Peyer's patch (tissue), 4 donors: ENCODE results near the gene ACSL6. TPM values are rescaled to one million over a fixed set of nuclear protein-coding genes. Genes with fewer than 3 reads are reported as not detected.

Source experiments
- DNase-seq, 3 donors: peaks; one replicate each; pipeline ENCODE4 v3.0.0-alpha.2; 2017 to 2019
- H3K27ac ChIP-seq, 4 donors: fragments of 200-600 bp; sonication (generic); one replicate each; pipeline ENCODE4 v1.5.1; 2016 to 2019
- H3K27me3 ChIP-seq, 2 donors: fragments of 200-600 bp; sonication (generic); one replicate each; pipeline ENCODE4 v1.5.1; 2019
- H3K36me3 ChIP-seq, 3 donors: fragments of 200-600 bp; sonication (generic); one replicate each; pipeline ENCODE4 v1.5.1; 2016 to 2019
- H3K4me1 ChIP-seq, 4 donors: fragments of 200-600 bp; sonication (generic); one replicate each; pipeline ENCODE4 v1.5.1; 2016 to 2019
- H3K4me3 ChIP-seq, 4 donors: fragments of 200-600 bp; sonication (generic); 1 replicate in 3 of 4; 2 replicates in 1 of 4; pipeline ENCODE4 v1.5.1; 2016 to 2019; ENCODE audit warnings: mild to moderate bottlenecking in 1 of 4
- H3K9me3 ChIP-seq, 4 donors: fragments of 200-600 bp; sonication (generic); one replicate each; pipeline ENCODE4 v1.5.1; 2016 to 2019; ENCODE audit warnings: mild to moderate bottlenecking in 1 of 4
- POLR2A ChIP-seq, 2 donors: fragments of 450-650 bp; IDR thresholded peaks; one replicate each; pipeline ENCODE4 v1.5.1; 2017; ENCODE audit warnings: antibody characterized with exemption in 2 of 2, mild to moderate bottlenecking in 2 of 2, moderate library complexity in 2 of 2
- total RNA-seq, 4 donors: library from RNA; depleted of rRNA; stranded (reverse); fragments of >200 nt; gene quantifications; one replicate each; pipeline ENCODE4 v1.1.0, GENCODE V29; 2016
- TF ChIP-seq, protein P1 (sequence below), 6 experiments: fragments of 450-650 bp in 4 of 6; fragments of 200-600 bp in 2 of 6; sonication (generic) in 1 of 6; IDR thresholded peaks; one replicate each; pipeline ENCODE4 v1.5.1; 2017 to 2019; ENCODE audit warnings: antibody characterized with exemption in 6 of 6, mild to moderate bottlenecking in 3 of 6, moderate library complexity in 1 of 6

ACSL6 gene
- total RNA-seq, 4 donors from 2014 or later, result 1.1 to 12.4 (median 7.4) TPM; not detected in 1

DNA sequence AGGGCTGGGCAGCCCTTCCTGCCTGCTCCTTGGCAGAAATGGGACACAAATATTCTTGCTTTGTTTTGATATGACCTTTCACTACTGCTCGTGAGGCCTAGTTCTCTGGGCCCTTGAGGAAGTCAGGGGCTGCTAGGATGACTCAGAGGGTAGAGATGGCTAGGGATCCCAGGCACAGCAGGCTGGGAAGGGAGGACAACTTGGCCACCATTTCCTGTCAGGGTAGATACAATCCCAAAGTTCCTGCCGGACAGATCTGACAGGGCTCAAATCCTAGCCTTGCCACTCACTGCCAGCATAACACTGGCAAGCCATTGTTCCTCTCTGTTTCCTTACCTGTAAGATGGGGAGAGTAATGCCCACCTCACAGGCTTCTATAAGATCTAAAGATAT lies 34.2 kb downstream of the ACSL6 start:
- peaks cover 0 to 11% (median 0%) of the 10 kb centered on the region in 4 donors for H3K4me1 ChIP-seq
- no peak for DNase-seq

DNA sequence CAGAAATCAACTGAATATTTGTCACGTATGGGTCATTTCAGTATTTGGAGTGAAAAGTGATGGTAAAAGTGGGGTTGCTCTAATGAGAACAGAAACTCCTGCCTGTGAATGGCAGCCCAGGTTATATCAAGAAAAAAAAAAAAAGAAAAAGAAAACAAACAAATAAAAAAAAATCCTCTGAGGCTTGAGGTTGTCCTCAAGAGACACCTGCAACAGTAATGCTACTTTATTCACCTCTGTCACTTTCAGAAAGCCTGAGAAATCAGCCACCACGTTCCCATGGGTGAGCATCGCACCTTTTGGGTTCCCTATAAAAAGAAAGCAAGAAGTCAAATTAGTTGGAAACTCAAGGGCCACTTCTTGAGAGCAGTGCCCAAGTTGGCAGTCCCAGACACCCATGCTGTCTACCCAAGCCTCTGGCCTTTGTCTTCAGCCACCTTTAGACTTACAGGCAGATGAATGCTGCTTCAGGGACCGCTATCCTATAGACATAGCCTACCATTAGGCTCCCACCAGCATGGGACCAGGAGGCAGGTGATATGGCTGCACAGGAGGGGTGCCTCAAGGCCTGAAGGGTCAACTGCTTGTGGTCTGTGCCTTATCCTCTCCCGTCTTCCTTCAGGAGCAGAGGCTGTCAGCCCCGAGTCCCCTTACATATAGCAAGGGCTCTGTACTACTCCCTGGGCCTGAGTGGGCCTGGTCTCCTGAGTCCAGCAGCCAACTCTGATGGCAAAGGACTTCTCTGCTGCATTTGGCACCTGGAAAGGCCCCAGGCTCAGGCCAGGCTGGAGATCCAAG lies 34.8 kb downstream of the ACSL6 start:
- Histone ChIP-seq H3K27me3 (no peaks in the 10 kb centered on the region), H3K4me1 (peaks cover 0 to 11% (median 0%) of the 10 kb centered on the region in 4 donors), H3K27ac (peak overlapping the region in 1 of 4 donors; percentile 4), H3K9me3 (no peaks in the 10 kb centered on the region), H3K36me3 (no peaks in the 10 kb centered on the region), H3K4me3 (no peak overlapping the region)
- no peak for DNase-seq
- no peak for TF ChIP-seq POLR2A (IDR thresholded peaks at IDR 0.05)
- TF ChIP-seq, protein P1, sequence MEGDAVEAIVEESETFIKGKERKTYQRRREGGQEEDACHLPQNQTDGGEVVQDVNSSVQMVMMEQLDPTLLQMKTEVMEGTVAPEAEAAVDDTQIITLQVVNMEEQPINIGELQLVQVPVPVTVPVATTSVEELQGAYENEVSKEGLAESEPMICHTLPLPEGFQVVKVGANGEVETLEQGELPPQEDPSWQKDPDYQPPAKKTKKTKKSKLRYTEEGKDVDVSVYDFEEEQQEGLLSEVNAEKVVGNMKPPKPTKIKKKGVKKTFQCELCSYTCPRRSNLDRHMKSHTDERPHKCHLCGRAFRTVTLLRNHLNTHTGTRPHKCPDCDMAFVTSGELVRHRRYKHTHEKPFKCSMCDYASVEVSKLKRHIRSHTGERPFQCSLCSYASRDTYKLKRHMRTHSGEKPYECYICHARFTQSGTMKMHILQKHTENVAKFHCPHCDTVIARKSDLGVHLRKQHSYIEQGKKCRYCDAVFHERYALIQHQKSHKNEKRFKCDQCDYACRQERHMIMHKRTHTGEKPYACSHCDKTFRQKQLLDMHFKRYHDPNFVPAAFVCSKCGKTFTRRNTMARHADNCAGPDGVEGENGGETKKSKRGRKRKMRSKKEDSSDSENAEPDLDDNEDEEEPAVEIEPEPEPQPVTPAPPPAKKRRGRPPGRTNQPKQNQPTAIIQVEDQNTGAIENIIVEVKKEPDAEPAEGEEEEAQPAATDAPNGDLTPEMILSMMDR (IDR thresholded peaks at IDR 0.05), result no peak

More for the DNA sequence above, 34.2 kb downstream of the ACSL6 start:
- H3K4me3 ChIP-seq, result no peak overlapping the region
- H3K27ac ChIP-seq, result peak overlapping the region in 1 of 4 donors; percentile 4
- H3K9me3 ChIP-seq, result no peaks in the 10 kb centered on the region
- H3K27me3 ChIP-seq, result no peaks in the 10 kb centered on the region
- TF ChIP-seq, protein P1 (IDR thresholded peaks at IDR 0.05), result no peak
- TF ChIP-seq POLR2A (IDR thresholded peaks at IDR 0.05), result no peak
- H3K36me3 ChIP-seq, result no peaks in the 10 kb centered on the region

DNA sequence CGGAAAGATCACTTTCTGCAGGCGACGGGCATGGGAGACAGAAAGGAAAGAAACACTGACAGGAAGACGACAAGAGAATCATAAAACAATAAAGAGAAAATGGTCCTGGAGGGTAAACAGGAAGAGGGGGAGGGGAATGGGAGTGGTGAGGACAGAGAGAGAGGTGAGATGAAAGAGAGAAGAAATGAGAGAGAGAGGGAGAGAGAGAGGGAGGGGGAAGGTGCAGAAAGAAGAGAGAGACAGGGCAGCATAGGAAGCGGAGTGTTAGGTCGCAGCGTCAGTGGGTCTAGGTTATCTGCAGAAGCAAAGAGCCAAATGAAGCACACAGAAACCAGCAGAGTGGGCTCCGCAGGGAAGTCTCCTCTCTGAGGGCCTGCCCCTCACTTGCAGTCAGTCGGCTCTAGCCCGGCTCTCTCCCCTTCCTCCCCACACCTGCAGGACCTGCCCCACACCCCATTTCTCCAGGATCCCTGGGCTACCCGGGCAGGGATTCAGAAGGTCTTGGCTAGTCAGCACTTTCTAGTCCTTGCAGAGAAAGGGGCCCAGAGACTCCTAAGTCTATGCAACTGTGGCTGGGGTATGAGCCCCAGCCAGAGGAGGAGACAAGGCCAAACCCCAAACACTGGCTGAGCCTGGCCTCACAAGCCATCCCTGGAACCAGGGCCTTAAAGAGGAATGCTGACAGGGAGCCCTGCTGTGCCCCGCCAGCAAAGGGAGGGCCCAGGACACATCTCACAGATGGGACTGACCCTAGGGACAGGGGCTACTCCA lies 36.3 kb downstream of the ACSL6 start:
- TF ChIP-seq, protein P1 (IDR thresholded peaks at IDR 0.05), result no peak
- TF ChIP-seq POLR2A (IDR thresholded peaks at IDR 0.05), result no peak
- H3K4me3 ChIP-seq, result peak overlapping the region in 3 of 4 donors; percentile 8 to 22 (median 8)
- peaks cover 0 to 11% (median 0%) of the 10 kb centered on the region in 4 donors for H3K4me1 ChIP-seq
- peak in 1 of 3 donors; percentile 28 for DNase-seq
- H3K36me3 ChIP-seq, result no peaks in the 10 kb centered on the region
- H3K9me3 ChIP-seq, result no peaks in the 10 kb centered on the region
- H3K27me3 ChIP-seq, result no peaks in the 10 kb centered on the region
- peak overlapping the region; percentile 30 to 67 (median 58) for H3K27ac ChIP-seq

- Histone ChIP-seq H3K27ac (peak overlapping the region in 3 of 4 donors; percentile 47 to 67 (median 60)), H3K4me1 (peaks cover 0 to 11% (median 0%) of the 10 kb centered on the region in 4 donors), H3K36me3 (no peaks in the 10 kb centered on the region), H3K27me3 (no peaks in the 10 kb centered on the region), H3K9me3 (no peaks in the 10 kb centered on the region), H3K4me3 (peak overlapping the region in 2 of 4 donors; percentile 8)
- no peak for DNase-seq
- TF ChIP-seq POLR2A (IDR thresholded peaks at IDR 0.05), result no peak
- TF ChIP-seq, protein P1 (IDR thresholded peaks at IDR 0.05), result no peak
These were observed 36.9 kb downstream of the ACSL6 start for GRCh38 chr5:131974622-131974955.

DNA sequence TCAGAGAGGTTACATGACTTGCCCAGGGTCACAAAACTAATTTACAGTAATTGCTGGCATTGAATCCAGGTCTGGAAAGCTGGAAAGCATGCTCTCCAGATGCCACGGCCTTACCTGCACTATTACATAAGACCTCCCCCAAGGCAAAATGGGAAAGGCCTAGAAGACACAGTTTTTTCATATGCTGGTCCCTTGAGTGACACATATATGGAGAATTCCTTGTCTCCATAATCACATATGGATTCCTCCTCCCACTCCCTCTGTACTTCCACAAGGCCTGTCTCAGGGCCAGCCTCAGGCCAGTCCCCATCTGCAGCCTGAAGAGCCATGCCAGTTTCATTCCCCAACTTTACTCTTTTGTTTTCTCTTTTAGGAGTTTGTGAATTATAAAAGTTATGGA lies 37.4 kb downstream of the ACSL6 start:
- TF ChIP-seq POLR2A (IDR thresholded peaks at IDR 0.05), result no peak
- TF ChIP-seq, protein P1 (IDR thresholded peaks at IDR 0.05), result no peak
- Histone ChIP-seq H3K36me3 (no peaks in the 10 kb centered on the region), H3K27me3 (no peaks in the 10 kb centered on the region), H3K27ac (peak overlapping the region in 2 of 4 donors; percentile 47 to 67), H3K9me3 (no peaks in the 10 kb centered on the region), H3K4me1 (peaks cover 0 to 11% (median 0%) of the 10 kb centered on the region in 4 donors), H3K4me3 (no peak overlapping the region)
- DNase-seq, result no peak
